Stomach (tissue), 9 donors: Measurements from ENCODE around the gene ARMC3. TPM values are rescaled to one million over a fixed set of nuclear protein-coding genes. Genes with fewer than 3 reads are reported as not detected.
A peak's percentile ranks its signal among the peaks of the same experiment; 100 is the strongest.

Experiments used
- DNase-seq, 2 donors: peaks; one replicate each; pipeline versions ENCODE4 v3.0.0 to v3.0.0-alpha.2; 2013 to 2019
- H3K27ac ChIP-seq, 5 donors: fragments of 200-600 bp in 4 of 5; sonication (generic) in 4 of 5; one replicate each; pipeline ENCODE4 v1.5.1; 2013 to 2019; ENCODE audit warnings: mild to moderate bottlenecking in 1 of 5, moderate library complexity in 1 of 5
- H3K27me3 ChIP-seq, 3 donors: fragments of 200-600 bp; sonication (generic); one replicate each; pipeline ENCODE4 v1.5.1; 2017 to 2019; ENCODE audit warnings: mixed run types in 1 of 3
- H3K36me3 ChIP-seq, 4 donors: fragments of 200-600 bp; sonication (generic); 1 replicate in 3 of 4; 2 replicates in 1 of 4; pipeline ENCODE4 v1.5.1; 2016 to 2019
- H3K4me1 ChIP-seq, 4 donors: fragments of 200-600 bp; sonication (generic); one replicate each; pipeline ENCODE4 v1.5.1; 2016 to 2019
- H3K4me3 ChIP-seq, 4 donors: fragments of 200-600 bp; sonication (generic) in 3 of 4; one replicate each; pipeline ENCODE4 v1.5.1; 2016 to 2019; ENCODE audit warnings: mild to moderate bottlenecking in 1 of 4
- H3K9me3 ChIP-seq, 4 donors: fragments of 200-600 bp; sonication (generic); one replicate each; pipeline ENCODE4 v1.5.1; 2016 to 2019
- CTCF ChIP-seq, 7 experiments: fragments of 450-650 bp in 4 of 7; fragments of 200-600 bp in 3 of 7; sonication (generic) in 3 of 7; IDR thresholded peaks; one replicate each; pipeline ENCODE4 v1.5.1; 2016 to 2019; ENCODE audit warnings: antibody characterized with exemption in 7 of 7, control low read depth in 2 of 7, mild to moderate bottlenecking in 1 of 7
- EP300 ChIP-seq: sonication (generic); formaldehyde crosslinking; IDR thresholded peaks from one replicate; pipeline ENCODE4 v1.6.1; 2017; ENCODE audit warnings: antibody characterized with exemption
- POLR2A ChIP-seq, 4 donors: fragments of 450-650 bp; IDR thresholded peaks; one replicate each; pipeline ENCODE4 v1.6.1; 2016; ENCODE audit warnings: antibody characterized with exemption in 4 of 4, control low read depth in 2 of 4, mild to moderate bottlenecking in 1 of 4, moderate library complexity in 1 of 4
- POLR2AphosphoS5 ChIP-seq, 3 donors: sonication (generic); formaldehyde crosslinking; IDR thresholded peaks; one replicate each; pipeline ENCODE4 v1.6.1; 2016; ENCODE audit warnings: antibody characterized with exemption in 3 of 3
- WGBS, 5 donors: extraction: QIAGEN DNeasy Blood & Tissue Kit in 3 of 5; methylation state at CpG; one replicate each; pipeline versions ENCODE4 v1.1.5 to v1.1.7; 2013 to 2018; 5-methylcytosine and 5-hydroxymethylcytosine counted together
- intact Hi-C: fragments of 100-400 bp; cut with DNase I; formaldehyde crosslinking; loops from one replicate; pipeline ENCODE4 v1.15.1; 2023; ENCODE audit warnings: low total_unique reads
- polyA plus RNA-seq, 3 donors: library from polyadenylated mRNA; stranded (reverse); fragments of 200-250 nt; gene quantifications; one replicate each; pipeline ENCODE4 v1.2.3, GENCODE V29; 2013
- total RNA-seq, 5 donors: library from RNA; depleted of rRNA; stranded (reverse); fragments of >200 nt; gene quantifications; one replicate each; pipeline versions ENCODE4 v1.1.0 to v1.2.3, GENCODE V29; 2014 to 2016
- donor health status: healthy with polysubstance abuse.
- donor health status: Bipolar disorder and iron deficiency.
- donor health status: healthy.

Gene ARMC3
- total and polyA plus RNA-seq, 8 donors, result not detected

- Histone ChIP-seq H3K4me3 (no peak overlapping the region), H3K36me3 (no peaks in the 10 kb centered on the region), H3K27ac (no peak overlapping the region), H3K27me3 (no peaks in the 10 kb centered on the region), H3K4me1 (no peaks in the 10 kb centered on the region), H3K9me3 (peaks cover 0 to 4% (median 0%) of the 10 kb centered on the region in 4 donors)
- TF ChIP-seq CTCF (IDR thresholded peaks at IDR 0.05), result no peak
- no peak for TF ChIP-seq POLR2A (IDR thresholded peaks at IDR 0.05)
- TF ChIP-seq POLR2AphosphoS5 (IDR thresholded peaks at IDR 0.05), result no peak
- TF ChIP-seq EP300, result no peak
- DNase-seq, result no peak
- intact Hi-C loops, result no loop called here
These were observed 106.9 kb downstream of the ARMC3 start for GRCh38 chr10:23034790-23035189.

GRCh38 chr10:23035569-23035968 is 107.7 kb downstream of the ARMC3 start:
- Histone ChIP-seq H3K27me3 (no peaks in the 10 kb centered on the region), H3K27ac (no peak overlapping the region), H3K4me3 (no peak overlapping the region), H3K36me3 (no peaks in the 10 kb centered on the region), H3K9me3 (peaks cover 0 to 4% (median 0%) of the 10 kb centered on the region in 4 donors), H3K4me1 (no peaks in the 10 kb centered on the region)
- intact Hi-C loops, result no loop called here
- TF ChIP-seq POLR2AphosphoS5 (IDR thresholded peaks at IDR 0.05), result no peak
- TF ChIP-seq EP300, result no peak
- TF ChIP-seq CTCF (IDR thresholded peaks at IDR 0.05), result no peak
- no peak for TF ChIP-seq POLR2A (IDR thresholded peaks at IDR 0.05)
- DNase-seq, result no peak

GRCh38 chr10:23037152-23037551 is 109.3 kb downstream of the ARMC3 start:
- Histone ChIP-seq H3K4me1 (no peaks in the 10 kb centered on the region), H3K36me3 (no peaks in the 10 kb centered on the region), H3K27ac (no peak overlapping the region), H3K9me3 (peaks cover 0 to 4% (median 0%) of the 10 kb centered on the region in 4 donors), H3K4me3 (no peak overlapping the region), H3K27me3 (no peaks in the 10 kb centered on the region)
- WGBS, 5 donors, result 80 to 85% (median 84%) methylated on average over 10 of the region's 10 CpGs
- intact Hi-C loops, result no loop called here
- DNase-seq, result no peak
- TF ChIP-seq POLR2A (IDR thresholded peaks at IDR 0.05) (no peak), EP300 (no peak), POLR2AphosphoS5 (IDR thresholded peaks at IDR 0.05) (no peak), CTCF (IDR thresholded peaks at IDR 0.05) (no peak)

- no peak overlapping the region for H3K27ac ChIP-seq
- DNase-seq, result peak in 1 of 2 donors; percentile 12
- H3K36me3 ChIP-seq, result no peaks in the 10 kb centered on the region
- no peaks in the 10 kb centered on the region for H3K27me3 ChIP-seq
- peaks cover 0 to 4% (median under 1%) of the 10 kb centered on the region in 4 donors for H3K9me3 ChIP-seq
- H3K4me1 ChIP-seq, result no peaks in the 10 kb centered on the region
- WGBS, 5 donors, result 56 to 79% (median 77%) methylated on average over 4 of the region's 4 CpGs
- TF ChIP-seq EP300, result no peak
- TF ChIP-seq POLR2AphosphoS5 (IDR thresholded peaks at IDR 0.05), result no peak
- no peak for TF ChIP-seq CTCF (IDR thresholded peaks at IDR 0.05)
- no peak for TF ChIP-seq POLR2A (IDR thresholded peaks at IDR 0.05)
- no peak overlapping the region for H3K4me3 ChIP-seq
- intact Hi-C loops, result no loop called here
These were observed 109.7 kb downstream of the ARMC3 start for GRCh38 chr10:23037561-23037960.
